ENCODE measurements around the gene KLF9.

DNA sequence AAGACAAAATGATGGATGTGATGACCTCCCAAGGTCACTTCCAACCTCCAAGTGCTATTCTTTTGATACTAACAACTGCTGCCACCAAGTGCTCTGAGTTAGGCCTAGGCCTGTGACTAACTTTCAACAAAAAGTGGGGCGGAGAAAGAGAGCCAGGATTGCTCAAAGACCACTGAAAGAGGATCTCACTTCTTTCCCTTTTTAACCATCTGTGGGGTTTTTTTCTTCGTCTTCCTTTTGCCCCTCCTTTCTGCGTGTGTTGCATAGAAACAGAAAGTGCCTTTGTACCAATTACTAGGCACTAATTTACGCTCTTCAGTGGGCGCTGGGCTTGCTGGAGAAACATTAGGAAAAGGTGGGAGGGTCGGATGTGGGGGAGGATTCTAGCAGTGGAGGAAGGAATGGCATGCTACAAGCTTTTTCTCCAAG is 8.0 kb downstream of the KLF9 start:
- TF ChIP-seq, protein P1, sequence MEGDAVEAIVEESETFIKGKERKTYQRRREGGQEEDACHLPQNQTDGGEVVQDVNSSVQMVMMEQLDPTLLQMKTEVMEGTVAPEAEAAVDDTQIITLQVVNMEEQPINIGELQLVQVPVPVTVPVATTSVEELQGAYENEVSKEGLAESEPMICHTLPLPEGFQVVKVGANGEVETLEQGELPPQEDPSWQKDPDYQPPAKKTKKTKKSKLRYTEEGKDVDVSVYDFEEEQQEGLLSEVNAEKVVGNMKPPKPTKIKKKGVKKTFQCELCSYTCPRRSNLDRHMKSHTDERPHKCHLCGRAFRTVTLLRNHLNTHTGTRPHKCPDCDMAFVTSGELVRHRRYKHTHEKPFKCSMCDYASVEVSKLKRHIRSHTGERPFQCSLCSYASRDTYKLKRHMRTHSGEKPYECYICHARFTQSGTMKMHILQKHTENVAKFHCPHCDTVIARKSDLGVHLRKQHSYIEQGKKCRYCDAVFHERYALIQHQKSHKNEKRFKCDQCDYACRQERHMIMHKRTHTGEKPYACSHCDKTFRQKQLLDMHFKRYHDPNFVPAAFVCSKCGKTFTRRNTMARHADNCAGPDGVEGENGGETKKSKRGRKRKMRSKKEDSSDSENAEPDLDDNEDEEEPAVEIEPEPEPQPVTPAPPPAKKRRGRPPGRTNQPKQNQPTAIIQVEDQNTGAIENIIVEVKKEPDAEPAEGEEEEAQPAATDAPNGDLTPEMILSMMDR (IDR thresholded peaks at IDR 0.05), result no peak
- no peak for TF ChIP-seq POLR2A (IDR thresholded peaks at IDR 0.05)

Data from lower leg skin (tissue), 3 donors.